ENCODE results near the gene PACS2.

Gene PACS2

GRCh38 chr14:105375635-105376057 is 61.1 kb downstream of the PACS2 start:
- no peak for DNase-seq

DNA sequence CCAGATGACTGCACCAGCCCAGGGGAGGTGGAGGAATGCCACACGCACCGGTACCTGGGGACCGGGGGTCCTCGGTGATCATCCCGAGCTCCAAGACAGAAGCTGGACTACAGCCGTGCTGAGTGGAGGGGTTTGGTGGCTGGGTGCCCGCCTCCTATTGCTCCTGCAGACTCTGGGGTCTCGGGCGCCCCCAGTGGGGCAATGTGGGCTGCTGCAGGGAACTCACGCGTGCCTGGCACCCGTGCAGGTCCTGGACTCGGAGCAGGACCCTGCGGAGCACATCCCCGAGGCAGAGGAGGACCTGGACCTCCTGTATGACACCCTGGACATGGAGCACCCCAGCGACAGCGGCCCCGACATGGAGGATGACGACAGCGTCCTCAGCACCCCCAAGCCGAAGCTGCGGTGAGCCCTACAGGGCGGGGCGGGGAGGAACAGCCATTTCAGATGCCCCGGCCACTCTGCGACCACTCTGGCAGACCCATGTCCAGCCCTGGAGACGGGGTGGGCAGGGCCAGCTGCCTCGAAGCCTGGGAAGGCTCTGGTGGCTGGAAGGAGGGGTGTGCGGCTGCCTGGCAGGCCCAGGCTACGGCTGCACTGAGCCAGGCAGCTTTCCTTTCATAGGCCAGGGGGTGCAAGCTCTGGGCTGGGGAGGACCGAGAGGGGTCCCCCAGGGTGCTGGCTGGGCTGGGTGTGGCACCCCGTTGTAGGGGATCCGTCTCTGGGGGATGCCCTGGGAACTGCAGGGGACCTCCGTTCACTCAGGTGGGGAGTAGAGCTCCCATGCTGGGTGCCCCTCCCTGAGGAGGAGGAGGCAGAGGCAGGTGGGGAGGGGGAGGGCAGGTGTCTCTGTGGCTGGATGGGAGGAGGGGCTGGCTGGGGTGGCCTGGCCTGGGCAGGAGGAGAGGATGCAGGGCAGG is 62.2 kb downstream of the PACS2 start:
- DNase-seq = no peak

- no peak for DNase-seq
Measured at GRCh38 chr14:105377555-105378182, 63.1 kb downstream of the PACS2 start.

- DNase-seq = no peak
Measured at GRCh38 chr14:105378199-105378598, 63.7 kb downstream of the PACS2 start.

GRCh38 chr14:105378873-105379685 is 64.5 kb downstream of the PACS2 start:
- no peak for DNase-seq

GRCh38 chr14:105379946-105380345 is 65.4 kb downstream of the PACS2 start:
- DNase-seq = no peak

DNA sequence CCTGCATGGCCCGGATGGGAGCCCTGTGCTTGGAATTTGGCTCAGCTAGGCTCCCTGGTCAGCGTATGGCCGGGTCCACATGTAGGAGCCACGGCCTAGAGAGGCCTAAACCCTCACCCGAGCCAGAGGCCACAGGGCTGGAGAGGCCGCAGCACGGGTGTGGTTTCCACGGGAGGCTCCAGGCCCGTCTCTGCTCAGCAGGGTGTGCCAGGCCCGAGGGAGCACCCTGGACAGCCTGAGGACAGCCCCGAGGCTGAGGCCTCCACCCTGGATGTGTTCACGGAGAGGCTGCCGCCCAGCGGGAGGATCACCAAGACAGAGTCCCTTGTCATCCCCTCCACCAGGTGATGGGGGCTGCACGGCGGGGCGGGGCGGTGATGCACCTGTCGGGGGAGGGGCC is 66.2 kb downstream of the PACS2 start:
- DNase-seq = no peak

DNA sequence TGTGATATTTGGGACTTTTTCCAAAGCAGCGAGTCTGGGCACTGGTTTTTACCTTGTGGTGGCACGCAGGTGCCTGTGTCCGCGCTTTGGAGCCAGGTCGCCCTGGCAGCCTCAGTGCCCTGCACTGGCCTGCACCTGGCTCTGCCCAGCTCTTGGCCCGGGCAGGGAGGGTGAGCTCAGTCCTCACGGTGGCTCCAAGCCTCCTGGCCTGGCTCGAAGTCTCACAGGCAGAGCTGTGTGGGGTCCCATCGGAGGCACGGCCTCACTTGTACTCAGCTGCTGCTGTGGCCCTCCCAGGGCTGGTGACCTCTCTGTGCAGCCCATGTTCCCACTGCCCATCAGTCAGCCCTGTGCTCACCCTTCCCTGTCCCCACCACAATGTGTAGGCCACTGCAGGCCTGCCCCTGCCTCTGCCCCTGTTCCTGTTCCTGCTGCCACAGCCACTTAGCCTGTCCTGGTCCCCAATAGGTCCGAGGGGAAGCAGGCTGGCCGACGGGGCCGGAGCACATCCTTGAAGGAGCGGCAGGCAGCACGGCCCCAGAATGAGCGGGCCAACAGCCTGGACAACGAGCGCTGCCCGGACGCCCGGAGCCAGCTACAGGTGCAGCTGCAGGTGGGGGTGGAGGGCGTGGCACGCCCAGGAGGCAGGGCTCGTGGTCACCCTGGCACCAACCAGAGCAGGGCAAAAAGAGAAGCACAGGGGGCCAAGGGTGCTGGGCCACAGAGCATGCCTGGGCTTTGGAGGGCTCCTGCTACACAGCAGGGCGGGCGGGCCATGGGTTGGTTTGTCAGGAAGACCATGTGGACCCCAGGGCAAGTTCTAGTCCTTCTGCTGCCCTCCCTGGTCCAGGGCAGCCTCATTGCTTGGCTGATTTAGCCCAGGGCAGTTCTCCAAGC is 67.1 kb downstream of the PACS2 start:
- DNase-seq = no peak

DNA sequence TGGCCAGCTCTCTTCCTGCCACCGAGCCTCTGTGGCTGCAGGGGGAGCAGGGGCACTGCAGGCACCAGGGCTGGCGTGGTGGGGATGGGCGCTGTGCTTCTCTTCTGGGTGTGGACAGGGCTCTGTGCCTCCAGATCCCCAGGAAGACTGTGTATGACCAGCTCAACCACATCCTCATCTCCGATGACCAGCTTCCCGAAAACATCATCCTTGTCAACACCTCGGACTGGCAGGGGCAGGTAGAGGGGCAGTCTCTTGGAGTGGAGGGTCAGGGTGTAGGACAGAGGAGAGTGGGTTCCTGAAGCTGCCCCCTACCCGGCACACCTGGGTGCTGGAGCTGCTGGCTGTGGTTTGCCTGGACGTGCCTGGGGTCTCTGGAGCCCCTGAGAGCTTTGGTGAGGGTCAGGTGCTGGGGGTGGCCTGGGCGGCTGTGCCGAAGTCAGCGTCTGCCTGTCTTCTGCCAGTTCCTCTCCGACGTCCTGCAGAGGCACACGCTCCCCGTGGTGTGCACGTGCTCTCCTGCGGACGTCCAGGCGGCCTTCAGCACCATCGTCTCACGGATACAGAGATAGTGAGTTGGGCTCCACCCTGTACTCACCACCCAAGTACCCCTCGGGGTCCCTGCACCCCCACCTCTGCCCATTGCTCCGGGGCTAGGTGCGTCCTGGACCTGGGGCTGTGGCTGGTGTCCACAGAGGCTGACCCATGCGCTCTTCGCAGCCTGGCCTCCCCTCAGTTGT is 68.0 kb downstream of the PACS2 start:
- DNase-seq = no peak

GRCh38 chr14:105383083-105383730 is 68.7 kb downstream of the PACS2 start:
- no peak for DNase-seq

- no peak for DNase-seq
Measured at GRCh38 chr14:105384041-105384557, 69.6 kb downstream of the PACS2 start.

DNA sequence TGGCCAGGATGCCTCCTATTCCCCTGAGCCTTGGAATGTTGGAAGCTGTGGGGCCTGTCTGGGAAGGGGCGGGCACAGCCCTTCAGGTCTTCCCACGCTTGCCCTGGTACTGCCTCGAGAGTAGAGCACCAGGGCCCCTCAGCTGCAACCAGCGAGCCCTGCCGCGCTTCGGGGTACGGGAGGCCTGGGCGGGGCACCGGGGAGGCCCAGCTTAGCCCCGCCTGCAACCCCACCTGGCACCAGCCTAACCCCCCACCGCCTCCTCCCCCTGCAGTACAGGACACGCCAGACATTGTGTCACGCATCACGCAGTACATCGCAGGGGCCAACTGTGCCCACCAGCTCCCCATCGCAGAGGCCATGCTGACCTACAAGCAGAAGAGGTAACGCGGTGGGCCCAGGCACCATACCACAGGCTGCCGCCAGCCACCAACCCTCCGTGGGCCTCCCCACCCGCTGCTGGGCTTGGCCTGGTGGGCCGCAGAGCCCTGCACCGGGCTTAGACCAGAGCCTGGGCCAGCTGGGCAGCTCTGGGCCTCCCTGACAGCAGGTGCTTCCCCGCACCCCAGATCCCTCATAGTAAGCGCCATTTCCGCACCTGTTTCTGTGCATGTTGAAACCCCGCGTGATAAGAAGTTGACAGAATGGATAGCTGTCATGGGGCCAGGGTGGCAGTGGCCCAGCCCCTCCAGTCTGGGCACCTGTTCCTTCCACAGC is 70.2 kb downstream of the PACS2 start:
- DNase-seq = no peak

DNA sequence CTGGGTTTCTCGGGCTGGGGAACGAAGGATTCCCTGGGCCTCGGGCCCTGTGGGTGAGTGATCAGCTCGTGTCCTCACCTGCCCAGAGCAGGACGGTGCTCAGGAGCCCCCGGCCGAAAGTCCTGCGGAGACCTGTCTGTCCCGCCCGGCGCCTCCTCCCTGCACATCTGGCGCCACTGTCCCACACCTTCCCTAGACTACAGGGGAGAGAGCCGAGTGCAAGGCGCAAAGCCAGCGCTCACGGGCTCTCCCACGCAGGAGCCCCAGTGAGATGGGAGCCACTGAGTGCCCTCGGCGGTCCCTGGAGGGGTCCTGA is 70.7 kb downstream of the PACS2 start:
- DNase-seq = no peak

DNA sequence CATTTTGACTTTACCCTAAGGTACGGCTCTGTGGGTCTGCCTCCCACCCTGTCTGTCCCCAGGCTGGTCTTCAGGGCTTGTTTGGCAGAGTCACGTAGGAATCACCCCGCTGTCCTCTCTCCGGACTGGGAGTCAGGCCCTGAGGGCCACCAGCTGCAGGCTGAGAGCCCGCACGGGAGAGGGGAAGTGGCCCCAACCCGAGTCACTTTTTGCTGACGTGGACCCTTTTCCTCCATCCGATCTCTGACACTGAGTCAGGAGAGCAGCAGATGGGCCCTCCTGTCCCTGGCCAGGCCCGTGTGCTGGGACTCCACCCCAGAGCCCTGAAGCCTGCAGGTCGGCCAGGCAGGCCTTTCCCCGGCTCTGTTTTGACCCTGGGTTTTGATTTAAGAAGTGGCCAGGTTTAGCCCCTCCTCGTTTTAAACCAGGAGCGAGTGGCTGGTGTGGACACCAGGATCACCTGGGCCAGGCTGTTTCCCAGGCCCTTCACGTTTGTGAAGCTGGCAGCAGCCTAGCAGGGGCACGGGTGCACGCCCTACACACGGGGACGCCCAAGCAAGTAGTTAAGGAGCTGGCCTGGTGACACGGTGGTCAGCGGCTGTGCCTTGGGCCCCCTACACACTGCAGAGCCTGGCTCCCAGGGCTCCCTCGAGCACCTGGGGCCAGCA is 71.3 kb downstream of the PACS2 start:
- no peak for DNase-seq

DNA sequence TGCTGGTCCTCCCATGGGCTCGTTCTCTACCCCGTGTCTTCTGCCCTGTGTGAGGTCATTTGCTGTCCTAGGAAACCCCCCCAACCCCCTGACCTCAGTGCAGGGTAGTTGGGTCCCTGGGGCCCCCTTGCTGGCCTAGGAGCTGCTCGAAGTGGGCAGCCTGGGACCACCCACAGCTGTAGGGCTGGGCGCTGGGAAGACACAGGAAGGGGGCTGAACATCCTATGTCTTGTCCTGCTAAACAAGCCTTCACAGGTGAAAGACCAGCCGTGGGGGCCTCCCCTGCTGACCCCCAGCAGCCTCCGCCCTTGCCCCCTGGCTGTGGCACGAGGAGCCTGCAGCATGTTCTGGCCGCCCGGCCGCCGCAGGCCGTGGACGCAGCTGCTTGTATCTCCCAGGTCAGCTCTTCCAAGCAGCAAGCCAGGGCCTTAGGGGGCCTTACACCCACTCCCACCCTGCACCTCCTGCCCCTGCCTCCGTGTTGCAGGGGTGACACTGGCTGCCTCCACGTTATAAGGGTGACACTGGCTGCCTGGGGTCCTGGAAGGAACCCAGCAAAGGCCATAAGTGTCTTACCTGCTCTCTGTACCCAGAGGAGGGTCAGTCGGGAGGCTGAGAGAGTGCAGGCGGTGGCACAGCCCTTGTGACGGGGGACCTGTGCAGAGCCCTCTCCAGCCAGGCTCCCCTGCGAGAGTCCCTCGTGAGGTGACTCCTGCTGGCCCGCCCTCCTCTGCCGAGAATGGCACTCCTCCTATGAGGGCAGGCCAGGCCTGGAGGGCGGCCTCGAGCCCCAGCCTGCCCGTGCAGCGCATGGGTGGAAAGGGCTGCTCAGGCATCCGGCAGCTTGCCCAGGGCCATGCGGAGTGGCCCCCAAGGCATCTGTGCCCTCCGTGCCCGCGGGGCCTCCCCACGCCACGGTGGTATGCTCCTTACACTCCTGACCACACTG is 72.3 kb downstream of the PACS2 start:
- no peak for DNase-seq

- DNase-seq = no peak
Measured at GRCh38 chr14:105387530-105387922, 73.0 kb downstream of the PACS2 start.

GRCh38 chr14:105388110-105388951 is 73.8 kb downstream of the PACS2 start:
- no peak for DNase-seq

DNA sequence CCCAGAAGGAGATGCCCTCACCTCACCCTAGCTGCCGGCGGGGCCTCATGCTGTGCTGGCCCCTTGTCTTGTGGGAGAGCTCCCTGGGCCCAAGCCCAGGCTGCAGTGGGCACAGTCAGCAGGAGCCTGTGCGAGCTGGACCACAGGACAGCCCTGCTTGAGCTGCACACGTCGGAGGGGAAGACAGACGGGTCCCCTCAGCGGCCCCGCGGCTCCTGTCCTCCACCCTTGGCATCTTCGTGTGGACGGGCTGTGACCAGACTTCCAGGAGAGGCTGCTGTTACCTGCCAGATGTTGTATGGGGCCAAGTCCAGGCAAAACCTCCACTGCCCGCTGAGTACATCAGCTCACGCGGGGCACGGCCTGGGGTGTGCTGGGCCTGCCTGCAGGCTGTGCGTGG is 74.4 kb downstream of the PACS2 start:
- DNase-seq = no peak

Measured in DMS 273 treated with DMSO at 0.1 percent for 48 hours (cell line).